Measurements from ENCODE around the gene HOMER3.

- TF ChIP-seq POLR2A (IDR thresholded peaks at IDR 0.05; ENCODE audit: low read depth, low read length) (no peak), BCLAF1 (IDR thresholded peaks at IDR 0.05) (no peak), TARDBP (IDR thresholded peaks at IDR 0.05; ENCODE audit: borderline replicate concordance) (no peak), MXI1 (IDR thresholded peaks at IDR 0.05; ENCODE audit: low read depth, low read length) (no peak), NR2C2 (IDR thresholded peaks at IDR 0.05; ENCODE audit: borderline replicate concordance, control insufficient read depth, insufficient read length, low read depth) (no peak), PML (IDR thresholded peaks at IDR 0.05; ENCODE audit: low read length) (no peak), NFYB (IDR thresholded peaks at IDR 0.05; ENCODE audit: insufficient read depth, low read depth, low read length) (no peak), NBN (IDR thresholded peaks at IDR 0.05) (no peak), CTCF (IDR thresholded peaks at IDR 0.05 in 2 of 3, conservative IDR thresholded peaks at IDR 0.05 in 1 of 3; ENCODE audit: control insufficient read depth in 2 of 3, extremely low read depth in 1 of 3, insufficient read depth in 1 of 3, low read depth in 3 of 3, low read length in 3 of 3) (no peak)
These were observed 42.9 kb downstream of the HOMER3 start for GRCh38 chr19:18898081-18898606.

All from GM12878 (cell line).